ENCODE data around the gene SMIM5.

DNA sequence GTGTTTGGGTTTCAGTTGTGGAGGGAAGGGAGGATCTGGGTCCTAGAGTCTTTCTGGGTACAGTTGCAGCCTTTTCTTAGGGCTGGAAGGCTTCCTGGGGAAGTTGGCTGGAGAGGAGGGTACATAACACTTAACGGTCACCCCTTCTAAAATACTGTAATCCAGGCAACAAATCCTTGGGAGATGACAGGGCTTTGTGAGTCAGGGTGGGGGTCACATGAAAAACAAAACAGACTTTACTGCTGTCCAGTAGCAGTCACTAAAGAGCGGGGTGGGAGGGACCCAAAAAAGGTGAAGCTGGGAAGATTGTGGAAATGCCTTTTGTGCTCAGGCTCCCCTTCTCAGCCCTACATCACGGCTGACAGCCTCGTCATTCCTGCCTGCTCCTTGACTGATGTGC lies 40.3 kb downstream of the SMIM5 start:
- TF ChIP-seq TAF1 (IDR thresholded peaks at IDR 0.05; ENCODE audit: low read depth), result no peak
- no peak for TF ChIP-seq EP300 (conservative IDR thresholded peaks at IDR 0.05; ENCODE audit: poor library complexity, severe bottlenecking)
- TF ChIP-seq, protein P1, sequence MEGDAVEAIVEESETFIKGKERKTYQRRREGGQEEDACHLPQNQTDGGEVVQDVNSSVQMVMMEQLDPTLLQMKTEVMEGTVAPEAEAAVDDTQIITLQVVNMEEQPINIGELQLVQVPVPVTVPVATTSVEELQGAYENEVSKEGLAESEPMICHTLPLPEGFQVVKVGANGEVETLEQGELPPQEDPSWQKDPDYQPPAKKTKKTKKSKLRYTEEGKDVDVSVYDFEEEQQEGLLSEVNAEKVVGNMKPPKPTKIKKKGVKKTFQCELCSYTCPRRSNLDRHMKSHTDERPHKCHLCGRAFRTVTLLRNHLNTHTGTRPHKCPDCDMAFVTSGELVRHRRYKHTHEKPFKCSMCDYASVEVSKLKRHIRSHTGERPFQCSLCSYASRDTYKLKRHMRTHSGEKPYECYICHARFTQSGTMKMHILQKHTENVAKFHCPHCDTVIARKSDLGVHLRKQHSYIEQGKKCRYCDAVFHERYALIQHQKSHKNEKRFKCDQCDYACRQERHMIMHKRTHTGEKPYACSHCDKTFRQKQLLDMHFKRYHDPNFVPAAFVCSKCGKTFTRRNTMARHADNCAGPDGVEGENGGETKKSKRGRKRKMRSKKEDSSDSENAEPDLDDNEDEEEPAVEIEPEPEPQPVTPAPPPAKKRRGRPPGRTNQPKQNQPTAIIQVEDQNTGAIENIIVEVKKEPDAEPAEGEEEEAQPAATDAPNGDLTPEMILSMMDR (IDR thresholded peaks at IDR 0.05; ENCODE audit: poor library complexity, severe bottlenecking), result no peak
